WTC11 (cell line): Measurements from ENCODE around the gene CAMKMT. TPM values are rescaled to one million over a fixed set of nuclear protein-coding genes. Genes with fewer than 3 reads are reported as not detected.

Source experiments
- ATAC-seq: fragments of 200-7000 bp; cut with Tn5 transposase; 2 replicates; pipeline ENCODE4 v1.10.0; 2021; ENCODE audit warnings: mild to moderate bottlenecking, moderate library complexity
- CTCF ChIA-PET: fragments of 300-600 bp; sonication (Branson Sonifier 250); formaldehyde crosslinking; loops from one replicate; lab custom pipeline; 2021; ENCODE audit warnings: antibody characterized with exemption; lab: Charles Lee
- POLR2A ChIA-PET: fragments of 350-600 bp; sonication (Branson Sonifier 250); formaldehyde crosslinking; loops from one replicate; lab custom pipeline; 2021; ENCODE audit warnings: antibody characterized with exemption; lab: Charles Lee
- DNase-seq: peaks from one replicate; pipeline ENCODE4 v3.0.0; 2021; ENCODE audit warnings: low spot score
- H3K27ac Mint-ChIP-seq: 2 replicates; pipeline ENCODE4 v1.8.0; 2021; ENCODE audit warnings: mixed read lengths
- H3K27me3 Mint-ChIP-seq: 2 replicates; pipeline ENCODE4 v1.8.0; 2021; ENCODE audit warnings: low read depth, mild to moderate bottlenecking, moderate library complexity, mixed read lengths
- H3K36me3 Mint-ChIP-seq: 2 replicates; pipeline ENCODE4 v1.8.0; 2021; ENCODE audit warnings: mixed read lengths
- H3K4me1 Mint-ChIP-seq: 2 replicates; pipeline ENCODE4 v1.8.0; 2022; ENCODE audit warnings: mixed read lengths
- H3K4me3 Mint-ChIP-seq: 2 replicates; pipeline ENCODE4 v1.8.0; 2021; ENCODE audit warnings: mild to moderate bottlenecking, moderate library complexity, mixed read lengths
- H3K9me3 Mint-ChIP-seq: 2 replicates; pipeline ENCODE4 v1.8.0; 2021; ENCODE audit warnings: mixed read lengths
- ARID4B ChIP-seq: sonication (generic); formaldehyde crosslinking; IDR thresholded peaks from 2 replicates; pipeline ENCODE4 v1.8.0; 2023; ENCODE audit warnings: missing genetic modification reagents, mild to moderate bottlenecking, borderline replicate concordance
- ATF1 ChIP-seq: sonication (generic); formaldehyde crosslinking; IDR thresholded peaks from 2 replicates; pipeline ENCODE4 v1.8.1; 2023; ENCODE audit warnings: mild to moderate bottlenecking, moderate library complexity, missing genetic modification reagents
- ELF4 ChIP-seq: sonication (generic); formaldehyde crosslinking; IDR thresholded peaks from 2 replicates; pipeline ENCODE4 v1.8.1; 2022; ENCODE audit warnings: low read depth, mild to moderate bottlenecking, moderate library complexity, missing genetic modification reagents
- GTF2I ChIP-seq: fragments of 250-450 bp; sonication (Bioruptor Pico); conservative IDR thresholded peaks from 2 replicates; pipeline ENCODE4 v1.4.0; 2021; ENCODE audit warnings: mild to moderate bottlenecking
- HMGA2 ChIP-seq: fragments of 250-450 bp; sonication (Bioruptor Pico); IDR thresholded peaks from 2 replicates; pipeline ENCODE4 v1.4.0; 2021; ENCODE audit warnings: mild to moderate bottlenecking, moderate library complexity
- MYBL2 ChIP-seq: sonication (generic); formaldehyde crosslinking; IDR thresholded peaks from 2 replicates; pipeline ENCODE4 v1.8.1; 2023; ENCODE audit warnings: mild to moderate bottlenecking, moderate library complexity, missing genetic modification reagents
- NR3C1 ChIP-seq: sonication (generic); formaldehyde crosslinking; conservative IDR thresholded peaks from 2 replicates; pipeline ENCODE4 v1.8.1; 2023; ENCODE audit warnings: low read depth, mild to moderate bottlenecking, missing genetic modification reagents
- RORB ChIP-seq: fragments of 250-450 bp; sonication (Bioruptor Pico); IDR thresholded peaks from 2 replicates; pipeline ENCODE4 v1.9.0; 2021; ENCODE audit warnings: mild to moderate bottlenecking
- TEAD1 ChIP-seq: sonication (generic); formaldehyde crosslinking; IDR thresholded peaks from 2 replicates; pipeline ENCODE4 v1.8.0; 2022; ENCODE audit warnings: mild to moderate bottlenecking, missing genetic modification reagents
- TP53 ChIP-seq: sonication (generic); formaldehyde crosslinking; IDR thresholded peaks from 2 replicates; pipeline ENCODE4 v1.8.1; 2023; ENCODE audit warnings: mild to moderate bottlenecking, missing genetic modification reagents
- ZNF425 ChIP-seq: fragments of 250-450 bp; sonication (Bioruptor Pico); conservative IDR thresholded peaks from 2 replicates; pipeline ENCODE4 v1.9.0; 2021; ENCODE audit warnings: mild to moderate bottlenecking
- ZSCAN18 ChIP-seq: fragments of 250-450 bp; sonication (Bioruptor Pico); IDR thresholded peaks from 2 replicates; pipeline ENCODE4 v2.1.2; 2022; ENCODE audit warnings: mild to moderate bottlenecking, moderate library complexity
- total RNA-seq: library from RNA; stranded (reverse); gene quantifications from 3 replicates; pipeline ENCODE4 v1.2.3, GENCODE V29; 2021
- TF ChIP-seq, protein P1 (sequence below): sonication (generic); formaldehyde crosslinking; conservative IDR thresholded peaks from 2 replicates; pipeline ENCODE4 v1.8.1; 2023; ENCODE audit warnings: mild to moderate bottlenecking, low read depth, missing genetic modification reagents, moderate library complexity
- TF ChIP-seq, protein P2 (sequence below): fragments of 200-600 bp; IDR thresholded peaks from 2 replicates; pipeline ENCODE4 v1.8.0; 2022; ENCODE audit warnings: antibody characterized with exemption

Gene CAMKMT
- total RNA-seq, 1 experiment from 2014 or later, result 20.6 TPM

- Mint-ChIP-seq H3K27me3 (no peaks in the 10 kb centered on the region), H3K4me1 (no peaks in the 10 kb centered on the region), H3K9me3 (no peaks in the 10 kb centered on the region), H3K27ac (no peak overlapping the region), H3K4me3 (no peak overlapping the region), H3K36me3 (peaks cover 25% of the 10 kb centered on the region)
- DNase-seq, result no peak
- ATAC-seq, result no peak
- POLR2A ChIA-PET, result no interaction called here
- no peak for TF ChIP-seq ELF4 (CRISPR knock-in tag)
- TF ChIP-seq, protein P1, sequence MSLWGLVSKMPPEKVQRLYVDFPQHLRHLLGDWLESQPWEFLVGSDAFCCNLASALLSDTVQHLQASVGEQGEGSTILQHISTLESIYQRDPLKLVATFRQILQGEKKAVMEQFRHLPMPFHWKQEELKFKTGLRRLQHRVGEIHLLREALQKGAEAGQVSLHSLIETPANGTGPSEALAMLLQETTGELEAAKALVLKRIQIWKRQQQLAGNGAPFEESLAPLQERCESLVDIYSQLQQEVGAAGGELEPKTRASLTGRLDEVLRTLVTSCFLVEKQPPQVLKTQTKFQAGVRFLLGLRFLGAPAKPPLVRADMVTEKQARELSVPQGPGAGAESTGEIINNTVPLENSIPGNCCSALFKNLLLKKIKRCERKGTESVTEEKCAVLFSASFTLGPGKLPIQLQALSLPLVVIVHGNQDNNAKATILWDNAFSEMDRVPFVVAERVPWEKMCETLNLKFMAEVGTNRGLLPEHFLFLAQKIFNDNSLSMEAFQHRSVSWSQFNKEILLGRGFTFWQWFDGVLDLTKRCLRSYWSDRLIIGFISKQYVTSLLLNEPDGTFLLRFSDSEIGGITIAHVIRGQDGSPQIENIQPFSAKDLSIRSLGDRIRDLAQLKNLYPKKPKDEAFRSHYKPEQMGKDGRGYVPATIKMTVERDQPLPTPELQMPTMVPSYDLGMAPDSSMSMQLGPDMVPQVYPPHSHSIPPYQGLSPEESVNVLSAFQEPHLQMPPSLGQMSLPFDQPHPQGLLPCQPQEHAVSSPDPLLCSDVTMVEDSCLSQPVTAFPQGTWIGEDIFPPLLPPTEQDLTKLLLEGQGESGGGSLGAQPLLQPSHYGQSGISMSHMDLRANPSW, result no peak
- CTCF ChIA-PET, result interaction anchor here (0.8 to 2.0 kb wide), 8 partner anchors 8 to 300 kb away, joined by 3 to 10 read pairs (median 4); no protein-coding TSS in a partner anchor
Measured at GRCh38 chr2:44342854-44343253, 18.9 kb upstream of the CAMKMT start.

GRCh38 chr2:44347526-44347925 is 14.2 kb upstream of the CAMKMT start:
- no peaks in the 10 kb centered on the region for H3K9me3 Mint-ChIP-seq
- no peak overlapping the region for H3K4me3 Mint-ChIP-seq
- no peaks in the 10 kb centered on the region for H3K27me3 Mint-ChIP-seq
- no peak overlapping the region for H3K27ac Mint-ChIP-seq
- CTCF ChIA-PET, result no interaction called here
- no peak for TF ChIP-seq GTF2I (CRISPR knock-in tag)
- TF ChIP-seq, protein P2, sequence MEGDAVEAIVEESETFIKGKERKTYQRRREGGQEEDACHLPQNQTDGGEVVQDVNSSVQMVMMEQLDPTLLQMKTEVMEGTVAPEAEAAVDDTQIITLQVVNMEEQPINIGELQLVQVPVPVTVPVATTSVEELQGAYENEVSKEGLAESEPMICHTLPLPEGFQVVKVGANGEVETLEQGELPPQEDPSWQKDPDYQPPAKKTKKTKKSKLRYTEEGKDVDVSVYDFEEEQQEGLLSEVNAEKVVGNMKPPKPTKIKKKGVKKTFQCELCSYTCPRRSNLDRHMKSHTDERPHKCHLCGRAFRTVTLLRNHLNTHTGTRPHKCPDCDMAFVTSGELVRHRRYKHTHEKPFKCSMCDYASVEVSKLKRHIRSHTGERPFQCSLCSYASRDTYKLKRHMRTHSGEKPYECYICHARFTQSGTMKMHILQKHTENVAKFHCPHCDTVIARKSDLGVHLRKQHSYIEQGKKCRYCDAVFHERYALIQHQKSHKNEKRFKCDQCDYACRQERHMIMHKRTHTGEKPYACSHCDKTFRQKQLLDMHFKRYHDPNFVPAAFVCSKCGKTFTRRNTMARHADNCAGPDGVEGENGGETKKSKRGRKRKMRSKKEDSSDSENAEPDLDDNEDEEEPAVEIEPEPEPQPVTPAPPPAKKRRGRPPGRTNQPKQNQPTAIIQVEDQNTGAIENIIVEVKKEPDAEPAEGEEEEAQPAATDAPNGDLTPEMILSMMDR, result no peak
- TF ChIP-seq ZNF425, result no peak
- no peak for TF ChIP-seq ATF1
- no peak for TF ChIP-seq ARID4B
- TF ChIP-seq ZSCAN18, result no peak
- TF ChIP-seq NR3C1 (CRISPR knock-in tag), result no peak
- no peak for TF ChIP-seq TP53 (CRISPR knock-in tag)
- no peak for TF ChIP-seq MYBL2 (CRISPR knock-in tag)
- TF ChIP-seq RORB, result no peak
- no peak for TF ChIP-seq TEAD1 (CRISPR knock-in tag)
- no peak for TF ChIP-seq HMGA2 (CRISPR knock-in tag)
- ATAC-seq (no peak), DNase-seq (no peak)
- POLR2A ChIA-PET, result no interaction called here
- peaks cover 11% of the 10 kb centered on the region for H3K36me3 Mint-ChIP-seq
- peaks cover 17% of the 10 kb centered on the region for H3K4me1 Mint-ChIP-seq
